ENCODE data around the gene CELA2B.

GRCh38 chr1:15431571-15431948 lies 44.3 kb upstream of the CELA2B start:
- TF ChIP-seq CTCF (IDR thresholded peaks at IDR 0.05) (no peak), EZH2 (IDR thresholded peaks at IDR 0.05; ENCODE audit: borderline replicate concordance, insufficient read depth, low read depth, low read length, poor library complexity, severe bottlenecking) (no peak)
